ENCODE data around the gene LRRC56.

The LRRC56 gene

GRCh38 chr11:501683-502287, 35.5 kb upstream of the LRRC56 start:
- peaks cover 12% of the 10 kb centered on the region for H3K4me1 ChIP-seq (ENCODE audit: control insufficient read depth, insufficient read depth, low read length, unreplicated experiment)
- H3K27me3 ChIP-seq (ENCODE audit: insufficient read depth, low read length), result no peaks in the 10 kb centered on the region
- no peak overlapping the region for H3K27ac ChIP-seq (ENCODE audit: low read depth, low read length)
- H3K4me3 ChIP-seq (ENCODE audit: low read depth, low read length), result no peak overlapping the region
- H2AFZ ChIP-seq (ENCODE audit: low read length, unreplicated experiment), result no peak overlapping the region
- H3K36me3 ChIP-seq (ENCODE audit: insufficient read depth, low read length), result peaks cover 13% of the 10 kb centered on the region; the same call in 1 of the 2 replicates
- H3K79me2 ChIP-seq (ENCODE audit: control insufficient read depth, insufficient read depth, low read length, unreplicated experiment), result peaks cover 48% of the 10 kb centered on the region

- no peak overlapping the region for H2AFZ ChIP-seq (ENCODE audit: low read length, unreplicated experiment)
- peaks cover 49% of the 10 kb centered on the region for H3K79me2 ChIP-seq (ENCODE audit: control insufficient read depth, insufficient read depth, low read length, unreplicated experiment)
- no peaks in the 10 kb centered on the region for H3K27me3 ChIP-seq (ENCODE audit: insufficient read depth, low read length)
- H3K4me3 ChIP-seq (ENCODE audit: low read depth, low read length), result peak overlapping the region; percentile 99
- H3K36me3 ChIP-seq (ENCODE audit: insufficient read depth, low read length), result peaks cover 13% of the 10 kb centered on the region; the same call in 1 of the 2 replicates
- H3K4me1 ChIP-seq (ENCODE audit: control insufficient read depth, insufficient read depth, low read length, unreplicated experiment), result peaks cover 12% of the 10 kb centered on the region
- H3K27ac ChIP-seq (ENCODE audit: low read depth, low read length), result peak overlapping the region; percentile 100
Measured at GRCh38 chr11:502288-503178, 34.8 kb upstream of the LRRC56 start.

- Histone ChIP-seq H3K36me3 (ENCODE audit: insufficient read depth, low read length) (peaks cover 5% of the 10 kb centered on the region; the same call in 1 of the 2 replicates), H3K4me1 (ENCODE audit: control insufficient read depth, insufficient read depth, low read length, unreplicated experiment) (peaks cover 16% of the 10 kb centered on the region), H3K79me2 (ENCODE audit: control insufficient read depth, insufficient read depth, low read length, unreplicated experiment) (peaks cover 56% of the 10 kb centered on the region), H2AFZ (ENCODE audit: low read length, unreplicated experiment) (peak overlapping the region; percentile 34), H3K27me3 (ENCODE audit: insufficient read depth, low read length) (no peaks in the 10 kb centered on the region), H3K27ac (ENCODE audit: low read depth, low read length) (peak overlapping the region; percentile 100), H3K4me3 (ENCODE audit: low read depth, low read length) (peak overlapping the region; percentile 99)
Measured at GRCh38 chr11:503179-503981, 33.9 kb upstream of the LRRC56 start.

- peak overlapping the region; percentile 100 for H3K27ac ChIP-seq (ENCODE audit: low read depth, low read length)
- H3K4me3 ChIP-seq (ENCODE audit: low read depth, low read length), result peak overlapping the region; percentile 99
- no peaks in the 10 kb centered on the region; the same call in 1 of the 2 replicates for H3K36me3 ChIP-seq (ENCODE audit: insufficient read depth, low read length)
- no peaks in the 10 kb centered on the region for H3K27me3 ChIP-seq (ENCODE audit: insufficient read depth, low read length)
- H3K4me1 ChIP-seq (ENCODE audit: control insufficient read depth, insufficient read depth, low read length, unreplicated experiment), result peaks cover 16% of the 10 kb centered on the region
- H3K79me2 ChIP-seq (ENCODE audit: control insufficient read depth, insufficient read depth, low read length, unreplicated experiment), result peaks cover 60% of the 10 kb centered on the region
- peak overlapping the region; percentile 34 for H2AFZ ChIP-seq (ENCODE audit: low read length, unreplicated experiment)
Measured at GRCh38 chr11:504053-504993, 33.0 kb upstream of the LRRC56 start.

GRCh38 chr11:504994-505344, 32.4 kb upstream of the LRRC56 start:
- Histone ChIP-seq H3K27ac (ENCODE audit: low read depth, low read length) (peak overlapping the region; percentile 100), H3K4me1 (ENCODE audit: control insufficient read depth, insufficient read depth, low read length, unreplicated experiment) (peaks cover 16% of the 10 kb centered on the region), H2AFZ (ENCODE audit: low read length, unreplicated experiment) (no peak overlapping the region), H3K79me2 (ENCODE audit: control insufficient read depth, insufficient read depth, low read length, unreplicated experiment) (peaks cover 63% of the 10 kb centered on the region), H3K4me3 (ENCODE audit: low read depth, low read length) (peak overlapping the region; percentile 99), H3K27me3 (ENCODE audit: insufficient read depth, low read length) (no peaks in the 10 kb centered on the region), H3K36me3 (ENCODE audit: insufficient read depth, low read length) (peaks cover 3% of the 10 kb centered on the region; the same call in 1 of the 2 replicates)

DNA sequence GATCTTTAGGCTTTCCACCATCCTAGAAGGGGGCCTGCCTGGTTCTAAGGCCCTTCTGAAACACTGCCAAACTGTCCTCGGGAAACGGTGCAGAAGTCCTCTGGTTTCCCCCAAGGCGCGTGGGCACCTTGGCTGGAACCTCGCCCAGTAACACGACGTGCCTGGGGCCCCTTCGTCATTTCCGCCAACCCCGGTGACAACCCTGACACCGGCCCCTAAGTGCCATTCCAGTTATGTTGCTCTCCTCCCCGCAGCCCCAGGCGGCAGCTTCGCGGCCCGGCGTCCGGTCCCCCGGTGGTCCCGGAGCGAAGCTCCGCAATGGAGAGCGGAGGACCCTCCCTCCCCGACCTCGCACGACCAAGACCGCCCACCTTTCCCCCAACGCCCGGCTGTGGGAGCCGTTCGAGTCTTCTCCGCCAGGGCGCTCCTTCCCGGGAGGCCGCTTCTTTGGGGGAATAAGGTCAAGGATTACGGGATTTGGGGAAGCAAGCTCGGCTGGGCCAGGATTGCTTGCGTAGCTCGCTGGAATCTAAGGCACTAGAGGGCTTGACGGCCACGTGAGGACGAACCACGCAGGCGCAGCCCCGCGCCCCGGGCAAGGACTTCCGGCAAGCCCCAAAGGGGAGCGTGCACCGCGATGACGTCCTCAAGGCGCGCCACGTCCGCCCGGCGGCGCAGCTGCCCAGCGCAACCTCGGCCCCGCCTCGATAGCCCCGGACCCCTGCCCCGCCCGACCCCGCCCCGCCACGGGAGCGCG, 30.9 kb upstream of the LRRC56 start:
- peak overlapping the region; percentile 100 for H3K27ac ChIP-seq (ENCODE audit: low read depth, low read length)
- peaks cover 5% of the 10 kb centered on the region; the same call in 1 of the 2 replicates for H3K36me3 ChIP-seq (ENCODE audit: insufficient read depth, low read length)
- H3K27me3 ChIP-seq (ENCODE audit: insufficient read depth, low read length), result no peaks in the 10 kb centered on the region
- H3K79me2 ChIP-seq (ENCODE audit: control insufficient read depth, insufficient read depth, low read length, unreplicated experiment), result peaks cover 58% of the 10 kb centered on the region
- peak overlapping the region; percentile 99 for H3K4me3 ChIP-seq (ENCODE audit: low read depth, low read length)
- H2AFZ ChIP-seq (ENCODE audit: low read length, unreplicated experiment), result peak overlapping the region; percentile 72
- peaks cover 16% of the 10 kb centered on the region for H3K4me1 ChIP-seq (ENCODE audit: control insufficient read depth, insufficient read depth, low read length, unreplicated experiment)

- peak within 1 kb of the TSS; percentile 72 for H2AFZ ChIP-seq (ENCODE audit: low read length, unreplicated experiment)
- H3K36me3 ChIP-seq (ENCODE audit: insufficient read depth, low read length), result peaks cover 5% of the 10 kb centered on the region; the same call in 1 of the 2 replicates
- peaks cover 51% of the 10 kb centered on the region for H3K79me2 ChIP-seq (ENCODE audit: control insufficient read depth, insufficient read depth, low read length, unreplicated experiment)
Measured at GRCh38 chr11:506995-507726, 30.2 kb upstream of the LRRC56 start, which contains the start of gene RNH1. Gene RNH1 (minus strand): TSS chr11:507242. CDS start chr11:502162, 5,080 bp downstream.

GRCh38 chr11:507727-508515, 29.4 kb upstream of the LRRC56 start:
- Histone ChIP-seq H3K79me2 (ENCODE audit: control insufficient read depth, insufficient read depth, low read length, unreplicated experiment) (peaks cover 43% of the 10 kb centered on the region), H3K4me1 (ENCODE audit: control insufficient read depth, insufficient read depth, low read length, unreplicated experiment) (peaks cover 12% of the 10 kb centered on the region), H3K27ac (ENCODE audit: low read depth, low read length) (peak overlapping the region; percentile 65; the same call in 1 of the 2 replicates), H3K36me3 (ENCODE audit: insufficient read depth, low read length) (peaks cover 9% of the 10 kb centered on the region; the same call in 1 of the 2 replicates), H2AFZ (ENCODE audit: low read length, unreplicated experiment) (no peak overlapping the region), H3K4me3 (ENCODE audit: low read depth, low read length) (peak overlapping the region; percentile 86), H3K27me3 (ENCODE audit: insufficient read depth, low read length) (no peaks in the 10 kb centered on the region)

More at GRCh38 chr11:506995-507726, 30.2 kb upstream of the LRRC56 start, which contains the start of gene RNH1:
- Histone ChIP-seq H3K4me1 (ENCODE audit: control insufficient read depth, insufficient read depth, low read length, unreplicated experiment) (peaks cover 16% of the 10 kb centered on the region), H3K27ac (ENCODE audit: low read depth, low read length) (peak within 1 kb of the TSS; percentile 100), H3K27me3 (ENCODE audit: insufficient read depth, low read length) (no peaks in the 10 kb centered on the region), H3K4me3 (ENCODE audit: low read depth, low read length) (peak within 1 kb of the TSS; percentile 99)

Measured in ACC112 (cell line).